C4-2B (cell line): ENCODE data around the gene ANAPC5.

Source experiments
- H3K27ac ChIP-seq: fragments of 450-650 bp; 2 replicates; pipeline ENCODE4 v1.5.1; 2017
- CTCF ChIP-seq: fragments of 450-650 bp; conservative IDR thresholded peaks from 2 replicates; pipeline ENCODE4 v1.5.1; 2017; ENCODE audit warnings: mild to moderate bottlenecking
- ZFX ChIP-seq: fragments of 450-650 bp; IDR thresholded peaks from 2 replicates; pipeline ENCODE4 v1.6.1; 2017

ANAPC5 gene

GRCh38 chr12:121344506-121344905 lies 7.7 kb downstream of the ANAPC5 start:
- TF ChIP-seq CTCF, result no peak
- no peak for TF ChIP-seq ZFX
- H3K27ac ChIP-seq, result no peak overlapping the region

- TF ChIP-seq ZFX (no peak), CTCF (no peak)
- peak overlapping the region; percentile 40 for H3K27ac ChIP-seq
Measured at GRCh38 chr12:121337416-121337815, 14.8 kb downstream of the ANAPC5 start.

GRCh38 chr12:121334513-121335343 lies 17.5 kb downstream of the ANAPC5 start:
- no peak overlapping the region for H3K27ac ChIP-seq
- TF ChIP-seq ZFX (no peak), CTCF (peak; percentile 90)

GRCh38 chr12:121333747-121334146 lies 18.5 kb downstream of the ANAPC5 start:
- no peak overlapping the region for H3K27ac ChIP-seq
- TF ChIP-seq ZFX (no peak), CTCF (no peak)

- TF ChIP-seq ZFX (no peak), CTCF (no peak)
- no peak overlapping the region for H3K27ac ChIP-seq
Measured at GRCh38 chr12:121331248-121331647, 21.0 kb downstream of the ANAPC5 start.

- TF ChIP-seq CTCF (no peak), ZFX (no peak)
- H3K27ac ChIP-seq, result no peak overlapping the region
Measured at GRCh38 chr12:121330692-121331091, 21.5 kb downstream of the ANAPC5 start.

GRCh38 chr12:121330195-121330594 lies 22.0 kb downstream of the ANAPC5 start:
- no peak overlapping the region for H3K27ac ChIP-seq
- no peak for TF ChIP-seq CTCF
- TF ChIP-seq ZFX, result no peak
